CD4-positive, alpha-beta T cell treated with Interleukin-2 at 100 ng/mL for 4 hours (primary cell): ENCODE data around the gene SLC9A2.

Experiments used
- DNase-seq: peaks from one replicate; pipeline ENCODE4 v3.0.0-alpha.2; 2020; ENCODE audit warnings: low spot score

The SLC9A2 gene

GRCh38 chr2:102726128-102727087 is 107.1 kb downstream of the SLC9A2 start:
- no peak for DNase-seq

DNA sequence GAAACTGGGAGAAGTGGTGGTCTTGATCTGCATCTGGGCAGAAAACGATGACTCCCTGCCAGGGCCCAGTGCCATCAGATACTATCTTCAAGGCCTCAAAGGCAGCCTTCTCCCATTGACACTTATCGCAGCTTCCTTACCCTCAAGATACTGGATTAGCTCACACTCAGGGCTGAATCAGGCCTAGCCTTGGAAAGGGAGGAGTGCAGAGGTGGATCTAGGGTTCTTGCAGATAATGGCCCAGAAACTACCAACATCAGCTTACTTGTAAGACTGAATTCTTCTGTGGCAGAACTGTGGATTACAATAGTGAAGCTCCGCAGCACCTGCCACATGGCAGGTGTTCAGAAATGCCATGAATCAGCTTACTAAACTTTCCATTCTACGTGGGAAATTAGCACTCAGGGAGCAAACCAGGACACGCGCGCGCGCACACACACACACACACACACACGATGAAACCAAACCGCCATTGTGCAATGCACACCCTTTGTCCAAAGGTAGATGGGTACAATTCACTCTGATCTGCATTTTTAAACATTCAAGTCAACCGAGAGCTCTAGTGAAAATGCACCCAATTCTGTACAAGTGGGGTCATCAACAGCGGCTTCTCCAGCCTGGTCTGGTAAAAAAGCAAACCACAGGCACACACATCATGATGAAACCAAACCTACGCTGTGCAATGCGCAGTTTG is 116.2 kb downstream of the SLC9A2 start:
- no peak for DNase-seq

GRCh38 chr2:102736110-102736409 is 116.7 kb downstream of the SLC9A2 start:
- DNase-seq, result no peak

- DNase-seq, result peak; percentile 81
Observed at GRCh38 chr2:102736410-102737409, 117.4 kb downstream of the SLC9A2 start.

GRCh38 chr2:102737431-102737830 is 118.1 kb downstream of the SLC9A2 start:
- DNase-seq, result no peak

- DNase-seq, result no peak
Observed at GRCh38 chr2:102743259-102743658, 123.9 kb downstream of the SLC9A2 start.

DNA sequence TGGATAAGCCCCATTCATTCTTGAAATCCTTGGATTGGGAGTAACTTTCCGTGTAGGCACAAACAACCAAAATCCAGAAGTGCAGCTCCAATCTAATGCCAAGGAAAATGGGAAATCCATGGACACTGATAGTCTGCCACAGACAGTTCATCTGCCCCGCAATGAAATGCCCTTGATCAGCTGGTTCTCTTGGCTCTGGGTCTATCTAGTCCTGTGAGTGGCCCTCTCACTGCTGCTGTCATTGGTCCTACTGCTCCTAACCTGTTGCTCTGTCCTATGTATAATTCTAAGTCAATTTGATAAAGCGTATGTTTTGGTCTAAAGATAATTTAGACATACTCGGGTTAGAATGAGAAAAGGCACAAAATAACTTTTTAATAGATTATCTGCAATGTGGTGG is 128.8 kb downstream of the SLC9A2 start:
- no peak for DNase-seq

DNA sequence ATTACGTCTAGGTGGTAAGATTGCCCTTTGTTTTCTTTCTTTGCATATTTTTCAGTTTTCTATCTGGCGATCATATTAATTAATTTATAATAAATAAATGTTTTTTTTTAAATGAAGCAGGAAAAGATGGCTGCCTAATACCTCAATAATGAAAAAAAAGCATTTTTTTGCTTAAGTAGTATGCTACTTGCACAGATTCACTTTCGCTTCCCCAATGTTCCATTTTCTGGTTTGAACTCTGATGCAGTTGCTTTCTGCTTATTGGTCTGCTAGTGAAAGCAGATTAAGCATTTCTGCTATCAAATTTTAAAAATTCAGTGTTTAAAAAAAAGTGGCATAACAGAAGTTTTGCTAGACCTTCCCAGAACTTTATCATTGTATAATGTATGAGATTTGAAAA is 130.6 kb downstream of the SLC9A2 start:
- no peak for DNase-seq

GRCh38 chr2:102753563-102754159 is 134.3 kb downstream of the SLC9A2 start:
- peak; percentile 55 for DNase-seq

DNA sequence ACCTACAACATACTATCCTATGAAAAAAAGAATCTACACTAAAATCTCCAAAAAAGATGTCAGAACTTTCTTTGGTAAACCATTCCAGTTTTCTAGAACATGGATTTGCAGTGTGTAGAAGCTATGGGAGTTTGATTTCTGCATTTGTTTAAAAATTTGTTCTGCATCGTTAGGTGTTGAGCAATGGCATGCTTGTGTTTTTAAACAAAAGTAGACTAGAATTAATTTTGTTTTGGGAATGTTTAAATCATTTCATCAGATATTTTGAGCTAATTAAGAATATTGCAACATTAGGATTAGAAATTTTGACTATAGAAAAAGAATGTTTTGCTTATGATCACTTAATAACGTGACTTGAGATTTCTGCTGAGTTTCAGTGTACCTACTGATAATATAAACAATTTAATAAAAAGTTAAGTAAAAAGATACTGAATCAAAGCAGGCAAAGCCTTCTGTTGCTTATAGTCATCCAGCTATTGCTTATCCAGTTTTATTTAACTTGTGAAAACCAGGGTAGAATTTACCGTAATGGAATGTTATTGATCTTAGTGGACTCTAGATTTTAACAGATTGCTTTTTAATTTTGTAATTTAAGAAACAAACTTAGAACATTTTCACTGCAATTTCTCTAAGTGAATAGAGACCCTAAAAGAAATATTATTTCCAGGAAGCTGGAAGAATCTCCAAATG is 135.2 kb downstream of the SLC9A2 start:
- no peak for DNase-seq

DNA sequence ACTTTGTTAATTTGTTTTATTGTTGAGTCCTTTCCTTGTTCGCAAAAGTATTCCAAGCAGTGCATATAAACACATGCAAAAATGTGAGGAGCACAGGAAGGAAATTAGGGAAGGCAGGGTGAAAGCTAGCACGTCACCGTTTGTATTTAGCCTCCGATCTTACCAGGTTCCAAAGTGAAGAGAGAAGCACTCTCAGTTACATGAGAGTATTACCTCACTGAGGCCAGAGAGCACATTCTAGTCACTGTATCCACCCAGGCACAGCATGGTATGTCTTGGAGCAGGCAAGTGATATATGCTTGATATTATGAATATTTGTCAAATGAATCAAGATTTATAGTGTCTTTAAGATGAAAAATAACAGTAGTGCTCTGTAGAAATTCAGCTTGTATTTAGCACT is 135.9 kb downstream of the SLC9A2 start:
- no peak for DNase-seq

GRCh38 chr2:102758439-102758838 is 139.1 kb downstream of the SLC9A2 start:
- DNase-seq, result no peak
